H1 (cell line): ENCODE results near the gene NEFH. TPM values are rescaled to one million over a fixed set of nuclear protein-coding genes. Genes with fewer than 3 reads are reported as not detected.

Experiments used
- CREB1 ChIP-seq: IDR thresholded peaks from 2 replicates; pipeline ENCODE4 v1.6.1; 2012; ENCODE audit warnings: inconsistent platforms
- KDM5A ChIP-seq: fragments of 200-600 bp; IDR thresholded peaks from 2 replicates; pipeline ENCODE4 v1.7.1; 2012; ENCODE audit warnings: mild to moderate bottlenecking, low read length, inconsistent platforms, mixed read lengths
- RAD21 ChIP-seq, 2 experiments: IDR thresholded peaks in 1 of 2; conservative IDR thresholded peaks in 1 of 2; 2 replicates each; pipeline ENCODE4 v1.6.1; 2011; ENCODE audit warnings: low read depth in 2 of 2, low read length in 2 of 2, improper control_type of control experiment in 1 of 2, inconsistent platforms in 1 of 2, mild to moderate bottlenecking in 1 of 2, moderate library complexity in 1 of 2
- RBBP5 ChIP-seq: IDR thresholded peaks from 2 replicates; pipeline ENCODE4 v1.7.1; 2012; ENCODE audit warnings: low read depth, mild to moderate bottlenecking, inconsistent platforms, low read length, moderate library complexity, borderline replicate concordance
- SAP30 ChIP-seq: fragments of 300-600 bp; sonication (generic); IDR thresholded peaks from 2 replicates; pipeline ENCODE4 v1.7.1; 2012; ENCODE audit warnings: low read length, moderate library complexity, mild to moderate bottlenecking, inconsistent platforms; ENCODE audit not compliant: insufficient read depth, insufficient replicate concordance
- SIX5 ChIP-seq: IDR thresholded peaks from 2 replicates; pipeline ENCODE4 v1.6.1; 2011; ENCODE audit warnings: mild to moderate bottlenecking, low read depth, low read length
- polyA plus RNA-seq, 7 experiments: library from polyadenylated mRNA; depleted of rRNA in 3 of 7; stranded (reverse) in 5 of 7; unstranded in 2 of 7; fragments of >200 nt in 5 of 7; fragments of 200-250 nt in 2 of 7; gene quantifications; 1 replicate in 5 of 7; 2 replicates in 1 of 7; 4 replicates in 1 of 7; pipeline versions ENCODE4 v1.2.1 to v1.2.3, GENCODE V29; 2011 to 2013; ENCODE audit warnings: missing spikeins in 2 of 7, mixed read lengths in 2 of 7
- total RNA-seq: library from RNA; stranded (reverse); fragmentation: NEBNext Ultra II Directional; extraction: Animal tissue kit (Norgen Biotek cat#: 25700); gene quantifications from 2 replicates; pipeline ENCODE4 v1.2.1, GENCODE V29; 2021

NEFH gene
- total and polyA plus RNA-seq, 2 of the 8 experiments (the other 6 are each of a cell fraction or from before 2014, with no cell fraction given), result 0.57 to 2.3 TPM

DNA sequence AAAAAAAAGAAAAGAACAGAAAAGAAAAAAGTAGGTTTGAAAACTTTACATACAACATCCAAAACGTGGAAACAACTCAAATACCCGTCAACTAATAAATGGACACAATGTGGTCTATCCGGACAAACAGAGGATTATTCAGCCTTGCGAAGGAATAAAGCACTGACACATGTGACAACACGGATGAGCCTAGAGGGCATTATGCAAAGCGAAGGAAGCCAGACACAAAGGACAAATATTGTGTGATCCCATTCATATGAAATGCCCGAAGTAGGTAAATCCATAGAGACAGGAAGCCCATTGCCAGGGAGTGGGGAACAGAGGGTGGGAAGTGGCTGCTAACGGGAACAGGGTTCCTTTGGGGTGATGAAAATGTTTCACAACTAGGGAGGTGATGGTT lies 29.8 kb upstream of the NEFH start (continued):
- no peak for TF ChIP-seq RAD21 (IDR thresholded peaks at IDR 0.05 in 1 of 2, conservative IDR thresholded peaks at IDR 0.05 in 1 of 2; ENCODE audit: low read depth in 2 of 2, low read length in 2 of 2)
- no peak for TF ChIP-seq RBBP5
- no peak for TF ChIP-seq SAP30
- no peak for TF ChIP-seq SIX5
- no peak for TF ChIP-seq KDM5A
- no peak for TF ChIP-seq CREB1
